ENCODE measurements around the gene GRAMD1B.
"Not testable (repeated sequence)": the region's sequence is repeated elsewhere in the genome, so short reads cannot be mapped to it uniquely, and the experiment has no call there.

GRAMD1B gene

GRCh38 chr11:123640677-123641494 is 210.8 kb downstream of the GRAMD1B start:
- DNase-seq (ENCODE audit: low read depth in 3 of 3): peak in 1 of 3 experiments; percentile 25

GRCh38 chr11:123641495-123641840 is 211.4 kb downstream of the GRAMD1B start:
- no peak for DNase-seq (ENCODE audit: low read depth in 3 of 3)

GRCh38 chr11:123642435-123642834 is 212.4 kb downstream of the GRAMD1B start:
- DNase-seq (ENCODE audit: low read depth in 3 of 3): no peak

GRCh38 chr11:123645286-123645975 is 215.4 kb downstream of the GRAMD1B start:
- DNase-seq (ENCODE audit: low read depth in 3 of 3): no peak

GRCh38 chr11:123650901-123651300 is 220.8 kb downstream of the GRAMD1B start:
- no peak for DNase-seq (ENCODE audit: low read depth in 3 of 3)

- no peak for DNase-seq (ENCODE audit: low read depth in 3 of 3)
Observed at GRCh38 chr11:123652599-123652998, 222.5 kb downstream of the GRAMD1B start.

GRCh38 chr11:123653483-123653826 is 223.4 kb downstream of the GRAMD1B start:
- DNase-seq (ENCODE audit: low read depth in 3 of 3): no peak

GRCh38 chr11:123653827-123654565 is 223.9 kb downstream of the GRAMD1B start:
- no peak for DNase-seq (ENCODE audit: low read depth in 3 of 3)

GRCh38 chr11:123654566-123655081 is 224.6 kb downstream of the GRAMD1B start, which contains the start of gene SCN3B:
Gene SCN3B (minus strand): TSS chr11:123654624. CDS start chr11:123653801, 823 bp downstream.
- DNase-seq (ENCODE audit: low read depth in 3 of 3): no peak

GRCh38 chr11:123659311-123659710 is 229.2 kb downstream of the GRAMD1B start:
- DNase-seq (ENCODE audit: low read depth in 3 of 3): no peak

GRCh38 chr11:123659965-123660364 is 229.9 kb downstream of the GRAMD1B start:
- not testable (repeated sequence) for DNase-seq (ENCODE audit: low read depth in 3 of 3)

- no peak for DNase-seq (ENCODE audit: low read depth in 3 of 3)
Observed at GRCh38 chr11:123665306-123665705, 235.2 kb downstream of the GRAMD1B start.

- no peak for DNase-seq (ENCODE audit: low read depth in 3 of 3)
Observed at GRCh38 chr11:123670081-123670480, 240.0 kb downstream of the GRAMD1B start.

- DNase-seq (ENCODE audit: low read depth in 3 of 3): no peak
Observed at GRCh38 chr11:123671534-123671933, 241.5 kb downstream of the GRAMD1B start.

GRCh38 chr11:123672568-123672967 is 242.5 kb downstream of the GRAMD1B start:
- no peak for DNase-seq (ENCODE audit: low read depth in 3 of 3)

- DNase-seq (ENCODE audit: low read depth in 3 of 3): no peak
Observed at GRCh38 chr11:123674297-123674696, 244.2 kb downstream of the GRAMD1B start.

All from stimulated activated CD4-positive, alpha-beta T cell treated with anti-CD3 and anti-CD28 coated beads, TNF-alpha, amount 100 ng/mL, for 4 hours (primary cell).